Naive B cell (primary cell): ENCODE results near the gene TIPARP. TPM values are rescaled to one million over a fixed set of nuclear protein-coding genes. Genes with fewer than 3 reads are reported as not detected.
"Not testable (repeated sequence)": the region's sequence is repeated elsewhere in the genome, so short reads cannot be mapped to it uniquely, and the experiment has no call there.

Experiments used
- ATAC-seq, 2 donors: fragments of 150-1000 bp; cut with Tn5 transposase; 2 replicates each; pipeline ENCODE4 v1.10.0; 2021; ENCODE audit warnings: low read depth in 2 of 2, mild to moderate bottlenecking in 2 of 2, moderate library complexity in 2 of 2
- DNase-seq: peaks from one replicate; pipeline ENCODE4 v3.0.0; 2022
- H3K27ac Mint-ChIP-seq, 6 donors: one replicate each; pipeline ENCODE4 v1.8.0; 2020 to 2022; ENCODE audit warnings: mild to moderate bottlenecking in 6 of 6, mixed read lengths in 6 of 6, moderate library complexity in 5 of 6, inconsistent platforms in 2 of 6
- H3K27me3 Mint-ChIP-seq, 3 donors: one replicate each; pipeline ENCODE4 v1.8.0; 2021 to 2022; ENCODE audit warnings: mixed read lengths in 3 of 3, mild to moderate bottlenecking in 1 of 3
- H3K36me3 Mint-ChIP-seq, 2 donors: one replicate each; pipeline ENCODE4 v1.8.0; 2020 to 2022; ENCODE audit warnings: mixed read lengths in 2 of 2, inconsistent platforms in 1 of 2, mild to moderate bottlenecking in 1 of 2
- H3K4me1 Mint-ChIP-seq, 3 donors: one replicate each; pipeline ENCODE4 v1.8.0; 2020 to 2022; ENCODE audit warnings: mixed read lengths in 3 of 3, inconsistent platforms in 1 of 3, mild to moderate bottlenecking in 1 of 3, moderate library complexity in 1 of 3
- H3K4me3 Mint-ChIP-seq, 8 donors: one replicate each; pipeline ENCODE4 v1.8.0; 2020 to 2022; ENCODE audit warnings: mild to moderate bottlenecking in 8 of 8, mixed read lengths in 8 of 8, moderate library complexity in 8 of 8, inconsistent platforms in 2 of 8
- H3K9me3 Mint-ChIP-seq, 7 donors: one replicate each; pipeline ENCODE4 v1.8.0; 2020 to 2022; ENCODE audit warnings: mixed read lengths in 7 of 7, mild to moderate bottlenecking in 5 of 7, inconsistent platforms in 2 of 7, moderate library complexity in 1 of 7
- polyA plus RNA-seq, 6 donors: library from polyadenylated mRNA; unstranded; fragments of 300-500 nt; fragmentation: Illumina TruSeq; gene quantifications; one replicate each; pipeline ENCODE4 v1.2.3, GENCODE V29; 2021; ENCODE audit warnings: low read depth in 6 of 6

Gene TIPARP
- polyA plus RNA-seq, 6 donors from 2014 or later = 9.9 to 19.5 (median 16.0) TPM

DNA sequence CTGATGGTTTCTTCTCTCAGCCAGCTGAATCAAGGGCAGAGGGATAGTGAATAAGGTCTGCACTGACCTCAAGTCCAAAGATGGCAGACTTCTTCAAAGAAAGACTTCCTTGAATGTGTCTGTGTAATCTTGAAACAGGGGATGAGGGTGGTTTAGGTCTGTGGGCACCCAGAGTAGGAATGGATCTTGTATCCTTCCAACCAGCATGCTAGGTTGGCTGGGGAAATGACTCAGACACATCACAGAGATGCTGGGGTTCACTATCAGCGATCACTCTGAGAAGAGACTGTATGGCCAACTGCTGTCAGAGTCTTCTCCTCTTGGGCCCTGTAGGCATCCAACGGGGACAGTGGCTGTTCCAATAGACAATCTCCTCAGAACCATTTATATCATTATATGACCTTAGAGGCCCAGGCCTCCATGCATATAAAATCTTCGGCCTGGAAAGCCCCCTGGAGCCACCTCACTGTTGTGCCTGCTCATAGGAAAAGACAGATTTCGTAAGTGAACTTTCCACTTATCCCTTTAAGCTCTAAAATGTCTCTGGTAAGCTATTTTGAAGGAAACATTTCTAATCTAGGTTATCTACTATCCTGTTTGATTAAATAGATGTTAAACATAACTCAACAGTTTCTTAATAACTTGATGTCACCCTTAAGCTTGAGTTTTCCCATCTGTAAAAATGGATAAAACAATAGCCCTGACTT lies 58.5 kb downstream of the TIPARP start:
- no peak for ATAC-seq

DNA sequence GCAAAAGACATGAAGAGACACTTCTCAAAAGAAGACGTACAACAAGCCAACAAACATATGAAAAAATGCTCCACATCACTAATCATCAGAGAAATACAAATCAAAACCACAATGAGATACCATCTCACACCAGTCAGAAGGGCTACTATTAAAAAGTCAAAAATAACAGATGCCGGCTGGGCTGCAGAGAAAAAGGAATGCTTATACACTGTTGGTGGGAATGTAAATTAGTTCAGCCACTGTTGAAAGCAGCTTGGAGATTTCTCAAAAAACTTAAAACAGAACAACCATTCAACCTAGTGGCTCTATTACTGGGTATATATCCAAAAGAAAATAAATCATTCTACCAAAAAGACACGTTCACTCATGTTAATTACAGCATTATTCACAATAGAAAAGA lies 60.3 kb downstream of the TIPARP start:
- not testable (repeated sequence) for ATAC-seq, H3K27me3 Mint-ChIP-seq, H3K9me3 Mint-ChIP-seq, H3K27ac Mint-ChIP-seq, H3K36me3 Mint-ChIP-seq, H3K4me3 Mint-ChIP-seq, DNase-seq, H3K4me1 Mint-ChIP-seq

More for the DNA sequence above, 58.5 kb downstream of the TIPARP start:
- peaks cover 0 to 6% (median 2%) of the 10 kb centered on the region in 7 donors for H3K9me3 Mint-ChIP-seq
- no peak for DNase-seq
- H3K4me3 Mint-ChIP-seq = no peak overlapping the region
- no peak overlapping the region for H3K27ac Mint-ChIP-seq
- no peaks in the 10 kb centered on the region for H3K36me3 Mint-ChIP-seq
- H3K27me3 Mint-ChIP-seq = no peaks in the 10 kb centered on the region
- H3K4me1 Mint-ChIP-seq = peaks cover 0 to 3% (median 0%) of the 10 kb centered on the region in 3 donors

DNA sequence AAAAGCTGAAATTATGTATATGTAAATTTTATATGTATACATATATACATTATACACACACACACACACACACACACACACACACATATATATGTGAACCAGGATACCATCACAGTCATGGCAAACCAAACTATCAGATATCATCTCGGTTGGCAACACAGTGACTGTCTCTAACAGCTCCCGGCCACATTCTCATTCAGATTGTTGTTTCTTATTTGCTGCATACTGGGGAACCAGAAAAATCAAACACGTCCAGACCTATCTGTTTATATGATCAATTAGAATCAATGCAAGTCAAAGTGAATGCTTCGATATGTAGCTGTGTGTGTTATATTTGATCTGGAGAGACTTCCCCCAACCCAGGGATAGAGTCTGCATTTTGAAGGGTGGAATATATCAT lies 61.1 kb downstream of the TIPARP start:
- DNase-seq (no peak), ATAC-seq (no peak)
- no peaks in the 10 kb centered on the region for H3K4me1 Mint-ChIP-seq
- H3K4me3 Mint-ChIP-seq = no peak overlapping the region
- H3K27ac Mint-ChIP-seq = no peak overlapping the region
- H3K36me3 Mint-ChIP-seq = peaks cover 0 to 6% of the 10 kb centered on the region in 2 donors
- no peaks in the 10 kb centered on the region for H3K27me3 Mint-ChIP-seq
- peaks cover 0 to 6% (median 2%) of the 10 kb centered on the region in 7 donors for H3K9me3 Mint-ChIP-seq

DNA sequence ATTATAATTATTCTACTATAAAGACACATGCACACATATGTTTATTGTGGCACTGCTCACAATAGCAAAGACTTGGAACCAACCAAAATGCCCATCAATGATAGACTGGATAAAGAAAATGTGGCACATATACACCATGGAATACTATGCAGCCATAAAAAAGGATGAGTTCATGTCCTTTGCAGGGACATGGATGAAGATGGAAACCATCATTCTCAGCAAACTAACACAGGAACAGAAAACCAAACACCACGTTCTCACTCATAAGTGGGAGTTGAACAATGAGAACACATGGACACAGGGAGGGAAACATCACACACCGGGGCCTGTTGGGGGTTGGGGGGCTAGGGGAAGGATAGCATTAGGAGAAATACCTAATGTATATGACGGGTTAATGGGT lies 62.7 kb downstream of the TIPARP start:
- not testable (repeated sequence) for ATAC-seq

DNA sequence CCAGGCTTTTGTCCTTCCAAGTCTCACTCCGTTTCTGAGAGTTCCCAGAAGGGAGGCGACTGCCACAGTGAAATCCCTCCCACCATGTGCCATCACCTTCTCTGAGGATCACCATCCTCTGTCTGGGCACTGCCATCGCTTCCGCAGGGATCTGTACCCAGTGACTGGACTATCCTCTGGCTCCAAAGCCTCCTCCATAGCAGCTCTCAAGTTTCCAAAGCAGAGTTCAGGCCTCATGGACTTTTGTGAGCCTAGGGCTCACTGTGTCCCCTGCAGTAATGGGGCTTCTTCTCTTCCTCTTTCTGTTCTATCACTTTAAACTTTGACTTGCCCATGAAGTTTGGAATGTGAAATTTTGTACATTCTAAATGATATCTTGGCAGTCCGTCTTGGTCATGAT lies 63.9 kb downstream of the TIPARP start:
- Mint-ChIP-seq H3K27ac (no peak overlapping the region), H3K36me3 (peaks cover 0 to 6% of the 10 kb centered on the region in 2 donors), H3K4me1 (no peaks in the 10 kb centered on the region), H3K4me3 (no peak overlapping the region), H3K9me3 (peaks cover 0 to 6% (median 2%) of the 10 kb centered on the region in 7 donors), H3K27me3 (no peaks in the 10 kb centered on the region)
- no peak for ATAC-seq
- no peak for DNase-seq

More for the DNA sequence above, 62.7 kb downstream of the TIPARP start:
- H3K4me1 Mint-ChIP-seq, H3K27ac Mint-ChIP-seq, H3K4me3 Mint-ChIP-seq, H3K36me3 Mint-ChIP-seq, H3K9me3 Mint-ChIP-seq, H3K27me3 Mint-ChIP-seq, DNase-seq: not testable (repeated sequence)

DNA sequence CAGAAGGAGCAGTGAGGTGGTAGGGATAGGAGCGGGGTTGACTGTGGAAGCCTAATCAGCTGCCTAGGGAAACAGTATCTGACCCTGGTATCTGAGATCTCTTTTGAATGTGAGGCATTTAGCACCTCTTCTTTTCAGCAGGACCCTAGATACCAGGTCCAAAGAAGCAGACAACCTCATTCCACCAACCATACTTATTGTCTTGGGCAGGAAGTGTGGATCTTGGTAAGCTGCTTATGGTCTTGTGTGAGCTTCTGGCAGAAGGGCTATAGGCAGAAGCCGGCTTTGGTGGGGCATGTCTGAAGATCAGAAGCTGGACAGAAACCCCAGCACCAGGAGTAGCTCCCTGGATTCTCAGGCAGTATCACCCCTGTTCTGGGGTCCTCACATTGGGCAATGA lies 65.6 kb downstream of the TIPARP start:
- no peaks in the 10 kb centered on the region for H3K27me3 Mint-ChIP-seq
- no peak for DNase-seq
- peaks cover 0 to 6% (median 2%) of the 10 kb centered on the region in 7 donors for H3K9me3 Mint-ChIP-seq
- no peak overlapping the region for H3K27ac Mint-ChIP-seq
- H3K4me3 Mint-ChIP-seq = peak overlapping the region in 1 of 8 donors; percentile 64
- peaks cover 0 to 6% of the 10 kb centered on the region in 2 donors for H3K36me3 Mint-ChIP-seq
- H3K4me1 Mint-ChIP-seq = no peaks in the 10 kb centered on the region
- ATAC-seq = no peak

DNA sequence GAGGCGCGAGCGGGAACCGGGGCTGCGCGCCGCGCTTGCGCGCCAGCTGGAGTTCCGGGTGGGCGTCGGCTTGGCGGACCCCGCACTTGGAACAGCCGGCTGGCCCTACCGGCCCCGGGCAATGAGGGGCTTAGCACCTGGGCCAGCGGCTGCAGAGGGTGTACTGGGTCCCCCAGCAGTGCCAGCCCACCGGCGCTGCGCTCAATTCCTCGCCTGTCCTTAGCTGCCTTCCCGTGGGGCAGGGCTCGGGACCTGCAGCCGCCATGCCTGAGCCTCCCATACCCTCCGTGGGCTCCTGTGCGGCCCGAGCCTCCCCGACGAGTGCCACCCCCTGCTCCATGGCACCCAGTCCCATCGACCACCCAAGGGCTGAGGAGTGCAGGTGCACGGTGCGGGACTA lies 66.2 kb downstream of the TIPARP start:
- H3K36me3 Mint-ChIP-seq, H3K9me3 Mint-ChIP-seq, H3K4me3 Mint-ChIP-seq, H3K4me1 Mint-ChIP-seq, H3K27ac Mint-ChIP-seq, ATAC-seq, H3K27me3 Mint-ChIP-seq, DNase-seq: not testable (repeated sequence)

DNA sequence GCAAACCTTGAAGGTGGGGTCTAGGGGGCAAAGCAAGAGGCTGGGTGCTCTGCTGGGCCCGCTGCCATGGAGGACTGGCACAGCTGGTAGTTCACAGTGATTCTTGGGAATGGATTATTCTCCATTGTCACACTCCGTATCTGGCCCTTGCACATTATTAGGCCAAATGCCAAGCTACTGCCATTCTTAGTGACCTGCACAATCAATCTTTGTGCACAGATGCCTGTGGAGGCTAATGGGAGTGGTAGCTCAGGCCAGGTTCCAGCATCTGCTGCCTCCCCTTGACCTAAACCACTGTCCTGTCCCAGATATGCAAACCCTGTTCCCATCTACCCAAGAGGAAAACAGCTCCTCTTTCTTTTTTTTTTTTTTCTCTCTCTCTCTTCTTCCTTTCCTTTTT lies 67.5 kb downstream of the TIPARP start:
- Mint-ChIP-seq H3K27me3 (no peaks in the 10 kb centered on the region), H3K4me1 (no peaks in the 10 kb centered on the region), H3K36me3 (peaks cover 6 to 10% of the 10 kb centered on the region in 2 donors), H3K4me3 (no peak overlapping the region), H3K27ac (peak overlapping the region in 1 of 6 donors; percentile 52), H3K9me3 (peaks cover 0 to 6% (median 3%) of the 10 kb centered on the region in 7 donors)
- no peak for DNase-seq
- ATAC-seq = no peak

DNA sequence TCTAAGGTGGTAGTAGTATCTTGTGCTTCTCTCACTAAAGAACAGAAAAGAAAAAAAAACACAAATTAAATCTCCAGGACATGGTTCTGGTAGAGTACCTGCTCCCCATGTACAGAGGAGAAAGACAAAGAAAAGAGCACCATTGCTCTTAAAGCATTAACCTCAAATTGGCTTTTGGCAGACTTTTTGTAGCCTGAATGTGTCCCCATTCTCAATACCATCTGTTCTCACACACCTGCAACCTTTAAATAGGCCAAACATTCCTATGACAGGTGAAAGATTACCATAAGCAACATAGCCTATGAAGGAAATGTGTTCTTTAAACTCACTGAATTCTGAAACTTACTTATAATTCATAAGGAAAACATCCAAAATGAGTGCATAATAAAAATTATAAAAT lies 68.0 kb downstream of the TIPARP start:
- DNase-seq = no peak
- Mint-ChIP-seq H3K9me3 (peaks cover 0 to 11% (median 6%) of the 10 kb centered on the region in 7 donors), H3K4me3 (no peak overlapping the region), H3K27me3 (no peaks in the 10 kb centered on the region), H3K4me1 (no peaks in the 10 kb centered on the region), H3K36me3 (peaks cover 11 to 15% of the 10 kb centered on the region in 2 donors), H3K27ac (no peak overlapping the region)
- no peak for ATAC-seq

DNA sequence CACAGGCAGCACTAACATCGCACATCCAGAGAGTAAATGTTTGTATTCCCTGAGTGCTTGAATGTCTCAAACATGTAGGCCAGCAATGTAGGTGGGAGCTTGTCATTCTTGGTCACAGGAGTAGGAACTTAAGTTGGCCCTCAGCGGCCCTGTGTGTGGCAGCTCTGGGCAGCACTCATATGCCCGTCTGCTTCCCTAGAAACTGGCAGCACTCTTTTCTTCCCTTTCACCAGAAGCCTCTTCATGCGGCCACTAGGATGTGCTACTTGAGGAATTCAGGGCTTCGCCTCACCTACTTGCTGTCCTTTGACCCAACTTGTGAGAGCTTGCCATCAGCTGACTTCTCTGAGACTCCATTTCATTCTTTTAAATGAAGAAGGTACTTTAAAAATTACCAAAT lies 69.5 kb downstream of the TIPARP start:
- peak overlapping the region in 1 of 6 donors; percentile 43 for H3K27ac Mint-ChIP-seq
- H3K9me3 Mint-ChIP-seq = peaks cover 0 to 13% (median 9%) of the 10 kb centered on the region in 7 donors
- H3K4me1 Mint-ChIP-seq = no peaks in the 10 kb centered on the region
- peaks cover 13 to 19% of the 10 kb centered on the region in 2 donors for H3K36me3 Mint-ChIP-seq
- no peak overlapping the region for H3K4me3 Mint-ChIP-seq
- DNase-seq = no peak
- H3K27me3 Mint-ChIP-seq = no peaks in the 10 kb centered on the region
- ATAC-seq = no peak

DNA sequence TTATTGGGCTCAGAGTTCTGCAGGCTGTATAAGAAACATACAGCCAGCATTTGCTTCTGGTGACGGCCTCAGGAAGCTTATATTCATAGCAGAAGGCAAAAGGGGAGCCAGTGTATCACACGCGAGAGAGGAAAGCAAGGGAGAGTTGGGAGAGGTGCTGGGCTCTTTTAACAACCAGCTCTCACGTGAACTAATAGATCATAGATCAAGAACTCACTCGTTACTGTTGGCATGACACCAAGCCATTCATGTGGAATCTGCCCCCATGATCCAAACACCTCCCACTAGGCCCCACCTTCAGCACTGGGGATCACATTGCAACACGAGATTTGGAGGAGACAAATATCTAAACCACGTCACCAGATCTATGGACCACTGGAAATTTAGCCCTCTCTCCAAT lies 70.2 kb downstream of the TIPARP start:
- Mint-ChIP-seq H3K9me3 (peaks cover 0 to 13% (median 9%) of the 10 kb centered on the region in 7 donors), H3K4me1 (no peaks in the 10 kb centered on the region), H3K27ac (peak overlapping the region in 1 of 6 donors; percentile 57), H3K4me3 (no peak overlapping the region), H3K36me3 (peaks cover 13 to 19% of the 10 kb centered on the region in 2 donors), H3K27me3 (no peaks in the 10 kb centered on the region)
- DNase-seq = no peak
- no peak for ATAC-seq

DNA sequence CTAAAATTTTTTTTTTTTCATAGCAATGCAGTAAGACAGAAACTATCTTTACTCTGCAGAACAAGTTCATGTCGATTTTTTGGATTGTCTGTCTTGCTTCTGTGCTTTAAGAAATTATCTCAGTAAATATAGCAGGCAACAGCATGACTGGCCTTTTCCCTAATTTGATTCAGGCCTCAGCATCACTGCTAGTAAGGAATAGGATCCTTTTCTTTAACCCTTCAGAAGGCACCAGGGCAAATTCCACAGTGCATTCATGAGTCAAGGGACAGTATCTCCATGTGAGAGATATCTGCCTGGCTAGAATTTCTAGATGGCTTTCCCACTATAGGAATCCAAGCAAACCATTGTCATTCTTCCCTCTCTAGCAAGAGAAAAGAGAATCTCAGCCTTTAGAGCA lies 71.4 kb downstream of the TIPARP start:
- H3K4me3 Mint-ChIP-seq = no peak overlapping the region
- no peak overlapping the region for H3K27ac Mint-ChIP-seq
- DNase-seq = no peak
- H3K27me3 Mint-ChIP-seq = peaks cover 0 to 6% (median 0%) of the 10 kb centered on the region in 3 donors
- peaks cover 0 to 13% (median 9%) of the 10 kb centered on the region in 7 donors for H3K9me3 Mint-ChIP-seq
- no peaks in the 10 kb centered on the region for H3K4me1 Mint-ChIP-seq
- ATAC-seq = no peak
- peaks cover 13 to 19% of the 10 kb centered on the region in 2 donors for H3K36me3 Mint-ChIP-seq

DNA sequence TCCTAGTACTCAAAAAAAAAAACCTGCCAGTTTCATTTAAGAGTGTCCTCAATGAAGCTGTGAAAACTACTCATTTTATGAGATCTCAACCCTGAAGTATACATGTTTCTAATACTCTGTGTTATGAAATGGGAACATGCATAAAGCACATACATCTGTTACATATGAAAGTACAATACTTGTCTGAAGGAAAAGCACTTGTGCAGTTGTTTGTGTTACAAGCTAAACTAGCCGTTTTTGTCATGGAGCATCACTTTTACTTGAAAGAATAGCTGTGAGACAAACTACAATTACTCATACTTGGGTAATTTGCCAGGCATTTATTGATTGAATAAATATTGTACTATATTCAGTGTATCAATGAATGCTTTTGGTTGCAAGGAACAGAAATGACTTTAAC lies 72.7 kb downstream of the TIPARP start:
- H3K9me3 Mint-ChIP-seq = peaks cover 0 to 13% (median 9%) of the 10 kb centered on the region in 7 donors
- H3K27ac Mint-ChIP-seq = no peak overlapping the region
- DNase-seq (no peak), ATAC-seq (no peak)
- H3K36me3 Mint-ChIP-seq = peaks cover 13 to 19% of the 10 kb centered on the region in 2 donors
- H3K4me3 Mint-ChIP-seq = no peak overlapping the region
- no peaks in the 10 kb centered on the region for H3K4me1 Mint-ChIP-seq
- H3K27me3 Mint-ChIP-seq = peaks cover 0 to 10% (median 0%) of the 10 kb centered on the region in 3 donors

DNA sequence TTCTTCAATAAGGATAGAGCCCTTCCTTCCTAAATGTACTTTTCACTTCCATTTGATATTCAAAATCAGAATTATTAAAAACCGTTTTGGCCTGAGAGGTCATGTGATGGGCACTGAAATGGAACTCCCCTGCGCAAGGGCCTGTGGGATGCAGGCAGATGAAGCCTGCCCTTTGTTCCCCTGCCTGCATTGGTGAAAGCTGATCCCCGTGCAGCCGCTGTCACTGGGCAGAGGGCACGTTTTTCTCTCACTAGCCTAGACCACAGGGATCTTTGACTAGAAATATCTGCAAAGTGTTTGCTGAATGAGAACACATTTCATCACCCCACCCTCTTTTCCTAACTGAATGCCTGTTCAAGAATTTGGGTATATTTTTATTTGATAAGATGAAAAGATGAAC lies 74.9 kb downstream of the TIPARP start:
- Mint-ChIP-seq H3K36me3 (peaks cover 13 to 19% of the 10 kb centered on the region in 2 donors), H3K4me3 (no peak overlapping the region), H3K9me3 (peaks cover 0 to 13% (median 9%) of the 10 kb centered on the region in 7 donors), H3K27me3 (peaks cover 0 to 17% (median 6%) of the 10 kb centered on the region in 3 donors), H3K27ac (peak overlapping the region in 1 of 6 donors; percentile 72), H3K4me1 (no peaks in the 10 kb centered on the region)
- DNase-seq = no peak
- ATAC-seq = no peak
